ENCODE measurements around the gene MAPK4.

Gene MAPK4

DNA sequence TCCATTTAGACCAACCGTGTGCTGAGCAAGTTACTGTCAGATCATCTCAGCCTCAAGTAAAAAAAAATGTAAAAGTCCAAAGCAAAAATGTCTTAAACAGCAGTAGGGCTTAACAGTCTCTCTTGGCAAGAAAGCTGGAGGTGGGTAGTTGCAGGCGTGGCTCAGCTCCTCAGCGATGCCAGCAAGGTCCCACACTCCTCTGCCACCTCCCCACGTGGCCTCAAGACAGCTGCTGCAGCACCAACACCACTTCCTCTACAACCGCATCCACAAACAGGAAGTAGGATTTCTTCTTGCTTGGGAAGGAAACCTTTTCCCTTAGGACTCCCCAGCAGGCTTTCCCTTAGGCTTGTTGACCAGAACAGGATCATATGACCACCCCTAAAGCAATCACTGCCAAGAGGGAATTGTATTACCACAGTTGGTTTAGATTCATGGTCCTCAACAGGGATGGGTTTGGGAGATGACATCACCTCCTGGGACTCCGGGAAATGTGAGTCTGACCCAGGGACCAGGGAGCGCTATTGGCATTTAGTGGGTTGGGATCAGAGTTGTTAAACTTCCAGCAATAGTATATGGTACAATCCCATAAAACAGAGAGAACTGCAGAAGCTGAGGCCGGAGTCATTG is 97.1 kb downstream of the MAPK4 start:
- DNase-seq (ENCODE audit: low read depth) = no peak
- no peak for TF ChIP-seq CTCF (IDR thresholded peaks at IDR 0.05; ENCODE audit: control insufficient read depth, insufficient read depth, low read depth, low read length, missing control alignments)
- H3K4me3 ChIP-seq (ENCODE audit: control insufficient read depth, low read depth, low read length) = no peak overlapping the region

GRCh38 chr18:50658601-50659000 is 98.7 kb downstream of the MAPK4 start:
- no peak for TF ChIP-seq CTCF (IDR thresholded peaks at IDR 0.05; ENCODE audit: control insufficient read depth, insufficient read depth, low read depth, low read length, missing control alignments)
- no peak for DNase-seq (ENCODE audit: low read depth)
- H3K4me3 ChIP-seq (ENCODE audit: control insufficient read depth, low read depth, low read length) = no peak overlapping the region

DNA sequence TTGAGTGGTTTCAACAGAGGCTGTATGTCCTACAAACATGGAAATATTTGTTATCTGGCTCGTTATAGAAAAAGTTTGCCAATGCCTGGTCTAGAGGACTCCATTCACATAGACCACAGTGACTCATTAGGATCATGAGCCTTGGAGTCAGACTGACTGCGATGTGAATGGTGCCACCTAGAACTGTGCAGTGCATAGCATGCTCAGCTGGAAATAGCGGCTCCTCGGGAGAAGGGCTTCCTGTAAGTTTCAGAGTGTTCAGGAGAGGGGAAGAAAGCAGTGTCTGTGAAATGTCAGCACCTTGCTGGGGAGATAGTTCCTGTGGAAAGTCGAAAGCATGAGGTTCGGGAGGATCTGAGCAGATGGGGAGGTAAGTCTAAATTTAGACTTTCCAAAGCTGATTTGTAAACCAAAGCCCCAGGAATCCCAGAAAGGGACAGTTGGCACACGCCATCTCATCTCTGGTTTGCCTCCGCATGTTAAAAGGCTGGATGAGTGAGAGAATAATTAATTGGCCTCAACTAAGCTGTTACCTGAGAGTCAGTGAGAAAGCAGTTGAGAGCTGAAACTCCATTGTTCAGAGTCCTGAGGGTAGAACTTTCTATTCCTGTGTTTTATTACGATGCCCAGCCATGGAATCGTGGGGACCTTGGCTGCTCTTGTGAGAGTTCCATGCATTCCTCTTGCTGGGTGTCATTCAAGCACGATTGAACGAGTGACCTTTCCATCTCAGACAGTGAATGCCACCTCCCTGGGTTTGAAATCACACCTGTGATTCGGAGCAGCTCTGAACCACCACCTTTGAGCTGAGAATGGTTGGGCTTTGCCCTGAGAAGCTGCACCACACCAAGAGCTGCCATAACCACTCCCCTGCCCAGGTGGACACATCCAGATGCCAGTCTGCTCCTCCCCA is 99.5 kb downstream of the MAPK4 start:
- no peak for DNase-seq (ENCODE audit: low read depth)
- TF ChIP-seq CTCF (IDR thresholded peaks at IDR 0.05; ENCODE audit: control insufficient read depth, insufficient read depth, low read depth, low read length, missing control alignments) = no peak
- H3K4me3 ChIP-seq (ENCODE audit: control insufficient read depth, low read depth, low read length) = no peak overlapping the region

GRCh38 chr18:50661013-50661412 is 101.1 kb downstream of the MAPK4 start:
- no peak for TF ChIP-seq CTCF (IDR thresholded peaks at IDR 0.05; ENCODE audit: control insufficient read depth, insufficient read depth, low read depth, low read length, missing control alignments)
- no peak overlapping the region for H3K4me3 ChIP-seq (ENCODE audit: control insufficient read depth, low read depth, low read length)
- no peak for DNase-seq (ENCODE audit: low read depth)

GRCh38 chr18:50662177-50662576 is 102.3 kb downstream of the MAPK4 start:
- TF ChIP-seq CTCF (IDR thresholded peaks at IDR 0.05; ENCODE audit: control insufficient read depth, insufficient read depth, low read depth, low read length, missing control alignments) = peak; percentile 14
- DNase-seq (ENCODE audit: low read depth) = no peak
- H3K4me3 ChIP-seq (ENCODE audit: control insufficient read depth, low read depth, low read length) = no peak overlapping the region

- TF ChIP-seq CTCF (IDR thresholded peaks at IDR 0.05; ENCODE audit: control insufficient read depth, insufficient read depth, low read depth, low read length, missing control alignments) = no peak
- DNase-seq (ENCODE audit: low read depth) = no peak
- H3K4me3 ChIP-seq (ENCODE audit: control insufficient read depth, low read depth, low read length) = no peak overlapping the region
Measured at GRCh38 chr18:50662775-50663383, 103.0 kb downstream of the MAPK4 start.

All from AG09309 (cell line).